SK-N-SH (cell line): ENCODE results near the gene CLSTN2. TPM values are rescaled to one million over a fixed set of nuclear protein-coding genes. Genes with fewer than 3 reads are reported as not detected.

ENCODE experiments used
- CTCF ChIA-PET: fragments of 300-600, 350-600 bp; formaldehyde crosslinking; extraction: SDS; loops from one replicate; lab custom pipeline; 2021; lab: Yijun Ruan, JAX
- POLR2A ChIA-PET: fragments of 350-600 bp; sonication (Branson Sonifier 250); formaldehyde crosslinking; extraction: SDS; loops from one replicate; lab custom pipeline; 2020; ENCODE audit warnings: antibody characterized with exemption, inconsistent platforms; lab: Yijun Ruan, JAX
- DNase-seq: peaks from one replicate; pipeline ENCODE4 v3.0.0; 2012
- H2AFZ ChIP-seq: fragments of 200-600 bp; sonication (generic); 2 replicates; pipeline ENCODE4 v1.8.1; 2016; ENCODE audit warnings: antibody characterized with exemption, mild to moderate bottlenecking, low read depth
- H3F3A ChIP-seq: fragments of 200-600 bp; sonication (generic); replicated peaks from 2 replicates; pipeline ENCODE3; 2016; ENCODE audit warnings: antibody characterized with exemption, mild to moderate bottlenecking; ENCODE audit not compliant: insufficient read depth
- H3K27ac ChIP-seq, 2 experiments: fragments of 200-500 bp in 1 of 2; fragments of 200-600 bp in 1 of 2; sonication (Bioruptor generic) in 1 of 2; sonication (generic), shearing (Covaris generic) in 1 of 2; 2 replicates each; pipeline versions ENCODE4 v1.5.1 to v1.6.1; 2014 to 2016; ENCODE audit warnings: low read depth in 2 of 2, inconsistent platforms in 1 of 2, low read length in 1 of 2, mild to moderate bottlenecking in 1 of 2, mixed read lengths in 1 of 2
- H3K27me3 ChIP-seq: fragments of 200-600 bp; sonication (generic), shearing (Covaris generic); 2 replicates; pipeline ENCODE4 v1.6.1; 2016; ENCODE audit warnings: mixed run types; ENCODE audit not compliant: insufficient read depth
- H3K36me3 ChIP-seq, 2 experiments: fragments of 200-500 bp in 1 of 2; fragments of 200-600 bp in 1 of 2; sonication (Bioruptor generic) in 1 of 2; sonication (generic) in 1 of 2; replicated peaks in 1 of 2; 2 replicates each; pipeline versions ENCODE3 to v1.5.1; 2014 to 2016; ENCODE audit warnings: low read length in 1 of 2, mild to moderate bottlenecking in 1 of 2; ENCODE audit not compliant: insufficient read depth in 2 of 2, control insufficient read depth in 1 of 2
- H3K4me1 ChIP-seq, 2 experiments: fragments of 200-500 bp in 1 of 2; fragments of 200-600 bp in 1 of 2; sonication (Bioruptor generic) in 1 of 2; sonication (generic), shearing (Covaris generic) in 1 of 2; 2 replicates each; pipeline versions ENCODE4 v1.5.1 to v1.6.1; 2014 to 2016; ENCODE audit warnings: low read depth in 1 of 2, low read length in 1 of 2, mixed run types in 1 of 2; ENCODE audit not compliant: insufficient read depth in 2 of 2, control insufficient read depth in 1 of 2
- H3K4me2 ChIP-seq: fragments of 200-600 bp; sonication (generic), shearing (Covaris generic); 2 replicates; pipeline ENCODE4 v1.6.1; 2017; ENCODE audit warnings: mixed run types
- H3K4me3 ChIP-seq, 2 experiments: fragments of 200-500 bp in 1 of 2; fragments of 200-600 bp in 1 of 2; sonication (Bioruptor generic) in 1 of 2; sonication (generic), shearing (Covaris generic) in 1 of 2; 2 replicates each; pipeline versions ENCODE4 v1.5.1 to v1.8.1; 2014 to 2016; ENCODE audit warnings: low read depth in 2 of 2, inconsistent platforms in 1 of 2, low read length in 1 of 2, mild to moderate bottlenecking in 1 of 2, mixed read lengths in 1 of 2, moderate library complexity in 1 of 2
- H3K79me2 ChIP-seq: fragments of 200-600 bp; sonication (generic); 2 replicates; pipeline ENCODE4 v1.8.1; 2017; ENCODE audit warnings: mild to moderate bottlenecking; ENCODE audit not compliant: insufficient read depth
- H3K9ac ChIP-seq: fragments of 200-600 bp; sonication (generic); 2 replicates; pipeline ENCODE4 v1.6.1; 2017; ENCODE audit warnings: mixed run types
- H3K9me2 ChIP-seq: fragments of 200-600 bp; sonication (generic); 2 replicates; pipeline ENCODE4 v1.6.1; 2017; ENCODE audit warnings: mixed run types
- H3K9me3 ChIP-seq: fragments of 200-600 bp; sonication (generic); 2 replicates; pipeline ENCODE4 v1.6.1; 2017; ENCODE audit warnings: mixed run types, mild to moderate bottlenecking, moderate library complexity
- H4K20me1 ChIP-seq: fragments of 200-600 bp; sonication (generic); 2 replicates; pipeline ENCODE4 v1.6.1; 2017; ENCODE audit warnings: mild to moderate bottlenecking, mixed run types; ENCODE audit not compliant: insufficient read depth
- CHD2 ChIP-seq: fragments of 150-350 bp; IDR thresholded peaks from 2 replicates; pipeline ENCODE4 v1.6.1; 2018; ENCODE audit warnings: low read length; ENCODE audit not compliant: partially characterized antibody
- ELF1 ChIP-seq: IDR thresholded peaks from 2 replicates; pipeline ENCODE4 v1.4.0; 2012
- EZH2phosphoT487 ChIP-seq: fragments of 200-600 bp; sonication (generic); IDR thresholded peaks from 2 replicates; pipeline ENCODE4 v1.6.1; 2017; ENCODE audit warnings: low read depth, mixed run types, mild to moderate bottlenecking, antibody characterized with exemption, moderate library complexity, borderline replicate concordance
- FOSL2 ChIP-seq: IDR thresholded peaks from 2 replicates; pipeline ENCODE4 v1.4.0; 2012; ENCODE audit warnings: low read depth, mild to moderate bottlenecking, moderate library complexity, borderline replicate concordance
- FOXJ3 ChIP-seq: sonication (generic); formaldehyde crosslinking; IDR thresholded peaks from 2 replicates; pipeline ENCODE4 v1.5.1; 2020; ENCODE audit warnings: mild to moderate bottlenecking, missing genetic modification reagents
- GATA2 ChIP-seq: sonication (generic); formaldehyde crosslinking; IDR thresholded peaks from 2 replicates; pipeline ENCODE4 v1.5.0; 2020; ENCODE audit warnings: mild to moderate bottlenecking, missing genetic modification reagents
- JUND ChIP-seq: IDR thresholded peaks from 2 replicates; pipeline ENCODE4 v1.4.0; 2012
- MEF2A ChIP-seq: IDR thresholded peaks from 2 replicates; pipeline ENCODE4 v1.4.0; 2012; ENCODE audit warnings: low read depth, borderline replicate concordance
- NRF1 ChIP-seq: IDR thresholded peaks from 2 replicates; pipeline ENCODE4 v1.6.1; 2012; ENCODE audit warnings: low read depth, mild to moderate bottlenecking, low read length
- PBX3 ChIP-seq: IDR thresholded peaks from 2 replicates; pipeline ENCODE4; 2012
- POLR2AphosphoS5 ChIP-seq: IDR thresholded peaks from 2 replicates; pipeline ENCODE4 v1.6.1; 2012; ENCODE audit warnings: low read depth, low read length
- RFX5 ChIP-seq: IDR thresholded peaks from 2 replicates; pipeline ENCODE4 v1.6.1; 2012; ENCODE audit warnings: mild to moderate bottlenecking, improper control_type of control experiment, low read length
- SIN3A ChIP-seq: IDR thresholded peaks from 2 replicates; pipeline ENCODE4 v1.6.1; 2012; ENCODE audit warnings: low read depth, mild to moderate bottlenecking, low read length, moderate library complexity, borderline replicate concordance
- TAF1 ChIP-seq: IDR thresholded peaks from 2 replicates; pipeline ENCODE4 v1.6.1; 2012; ENCODE audit warnings: low read depth, mild to moderate bottlenecking, low read length, moderate library complexity, borderline replicate concordance
- TCF12 ChIP-seq: IDR thresholded peaks from 2 replicates; pipeline ENCODE4 v1.4.0; 2012
- ZBTB33 ChIP-seq: IDR thresholded peaks from 2 replicates; pipeline ENCODE4 v1.4.0; 2012; ENCODE audit warnings: low read depth, borderline replicate concordance
- WGBS: methylation state at CpG from one replicate; pipeline ENCODE4 v1.1.6; 2017; ENCODE audit warnings: low lambda C conversion rate; 5-methylcytosine and 5-hydroxymethylcytosine counted together
- polyA plus RNA-seq, 3 experiments: library from polyadenylated mRNA; depleted of rRNA; stranded (reverse); fragments of >200 nt; gene quantifications; 2 replicates each; pipeline ENCODE4 v1.2.3, GENCODE V29; 2012
- TF ChIP-seq, protein P1 (sequence below): fragments of 200-600 bp; sonication (generic); IDR thresholded peaks from 2 replicates; pipeline ENCODE4 v1.6.1; 2017; ENCODE audit warnings: antibody characterized with exemption, mild to moderate bottlenecking, moderate library complexity
- TF ChIP-seq, protein P2 (sequence below): fragments of 150-350 bp; IDR thresholded peaks from 2 replicates; pipeline ENCODE4 v1.6.1; 2016; ENCODE audit warnings: mild to moderate bottlenecking, low read depth, low read length

CLSTN2 gene
- polyA plus RNA-seq, 1 of the 3 experiments (the other 2 are of a cell fraction), result 0.02 TPM

GRCh38 chr3:140494970-140495369 lies 560.0 kb downstream of the CLSTN2 start:
- Histone ChIP-seq H3K9me3 (no peaks in the 10 kb centered on the region; the same call in 1 of the 2 replicates), H3K4me2 (no peak overlapping the region), H2AFZ (no peak overlapping the region), H3K9me2 (no peaks in the 10 kb centered on the region), H3F3A (no peaks in the 10 kb centered on the region), H3K9ac (no peak overlapping the region), H3K27ac (no peak overlapping the region), H3K79me2 (no peaks in the 10 kb centered on the region), H3K4me3 (no peak overlapping the region), H3K27me3 (no peaks in the 10 kb centered on the region), H4K20me1 (no peaks in the 10 kb centered on the region), H3K36me3 (no peaks in the 10 kb centered on the region), H3K4me1 (no peaks in the 10 kb centered on the region)
- TF ChIP-seq ZBTB33 (no peak), FOXJ3 (CRISPR knock-in tag) (no peak)
- TF ChIP-seq, protein P1, sequence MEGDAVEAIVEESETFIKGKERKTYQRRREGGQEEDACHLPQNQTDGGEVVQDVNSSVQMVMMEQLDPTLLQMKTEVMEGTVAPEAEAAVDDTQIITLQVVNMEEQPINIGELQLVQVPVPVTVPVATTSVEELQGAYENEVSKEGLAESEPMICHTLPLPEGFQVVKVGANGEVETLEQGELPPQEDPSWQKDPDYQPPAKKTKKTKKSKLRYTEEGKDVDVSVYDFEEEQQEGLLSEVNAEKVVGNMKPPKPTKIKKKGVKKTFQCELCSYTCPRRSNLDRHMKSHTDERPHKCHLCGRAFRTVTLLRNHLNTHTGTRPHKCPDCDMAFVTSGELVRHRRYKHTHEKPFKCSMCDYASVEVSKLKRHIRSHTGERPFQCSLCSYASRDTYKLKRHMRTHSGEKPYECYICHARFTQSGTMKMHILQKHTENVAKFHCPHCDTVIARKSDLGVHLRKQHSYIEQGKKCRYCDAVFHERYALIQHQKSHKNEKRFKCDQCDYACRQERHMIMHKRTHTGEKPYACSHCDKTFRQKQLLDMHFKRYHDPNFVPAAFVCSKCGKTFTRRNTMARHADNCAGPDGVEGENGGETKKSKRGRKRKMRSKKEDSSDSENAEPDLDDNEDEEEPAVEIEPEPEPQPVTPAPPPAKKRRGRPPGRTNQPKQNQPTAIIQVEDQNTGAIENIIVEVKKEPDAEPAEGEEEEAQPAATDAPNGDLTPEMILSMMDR, result no peak
- POLR2A ChIA-PET, result no interaction called here
- no peak for DNase-seq
- CTCF ChIA-PET, result no interaction called here
- 11% methylated on average over 2 of the region's 2 CpGs for WGBS

DNA sequence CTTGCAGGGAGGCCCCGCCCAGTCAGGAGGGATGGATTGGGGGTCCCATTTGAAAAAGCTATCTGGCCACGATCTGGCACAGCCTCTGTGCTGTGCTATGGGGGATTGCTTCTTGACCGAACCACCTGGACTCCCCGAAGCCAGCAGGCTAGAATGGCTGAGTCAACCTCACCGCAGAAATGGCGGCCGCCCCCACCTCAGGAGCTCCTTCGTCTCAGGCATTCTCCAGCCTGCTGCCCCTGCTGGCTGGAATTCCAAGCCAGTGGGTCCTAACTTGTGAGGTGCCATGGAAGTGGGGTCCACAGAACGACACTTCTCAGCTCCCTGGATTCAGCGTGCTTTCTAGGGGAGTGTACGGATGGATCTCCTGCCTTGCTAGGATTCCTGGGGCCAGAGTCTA lies 562.3 kb downstream of the CLSTN2 start:
- Histone ChIP-seq H3K4me2 (no peak overlapping the region), H3K4me3 (no peak overlapping the region), H3K9me3 (no peaks in the 10 kb centered on the region; the same call in 1 of the 2 replicates), H3K27me3 (no peaks in the 10 kb centered on the region), H3K27ac (no peak overlapping the region), H3K9ac (no peak overlapping the region), H3K9me2 (no peaks in the 10 kb centered on the region), H3K4me1 (no peaks in the 10 kb centered on the region), H3K79me2 (no peaks in the 10 kb centered on the region), H2AFZ (no peak overlapping the region), H3K36me3 (no peaks in the 10 kb centered on the region), H4K20me1 (no peaks in the 10 kb centered on the region), H3F3A (no peaks in the 10 kb centered on the region)
- no peak for DNase-seq
- ChIA-PET CTCF (interaction anchor here (3.9 kb wide), 1 partner anchor 561 kb away, joined by 20 read pairs; the partner anchor contains the start of gene CLSTN2), POLR2A (no interaction called here)
- 71% methylated on average over 8 of the region's 11 CpGs for WGBS
- TF ChIP-seq EZH2phosphoT487 (no peak), GATA2 (CRISPR knock-in tag) (no peak), CHD2 (no peak), TCF12 (no peak), NRF1 (no peak), PBX3 (no peak), MEF2A (no peak), JUND (no peak), RFX5 (no peak), ELF1 (no peak), POLR2AphosphoS5 (no peak), FOSL2 (no peak), TAF1 (no peak), SIN3A (no peak)
- TF ChIP-seq, protein P1, result no peak
- TF ChIP-seq, protein P2, sequence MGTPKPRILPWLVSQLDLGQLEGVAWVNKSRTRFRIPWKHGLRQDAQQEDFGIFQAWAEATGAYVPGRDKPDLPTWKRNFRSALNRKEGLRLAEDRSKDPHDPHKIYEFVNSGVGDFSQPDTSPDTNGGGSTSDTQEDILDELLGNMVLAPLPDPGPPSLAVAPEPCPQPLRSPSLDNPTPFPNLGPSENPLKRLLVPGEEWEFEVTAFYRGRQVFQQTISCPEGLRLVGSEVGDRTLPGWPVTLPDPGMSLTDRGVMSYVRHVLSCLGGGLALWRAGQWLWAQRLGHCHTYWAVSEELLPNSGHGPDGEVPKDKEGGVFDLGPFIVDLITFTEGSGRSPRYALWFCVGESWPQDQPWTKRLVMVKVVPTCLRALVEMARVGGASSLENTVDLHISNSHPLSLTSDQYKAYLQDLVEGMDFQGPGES, result no peak
